Neural progenitor cell (in vitro differentiated cells): ENCODE results near the gene ARSD. TPM values are rescaled to one million over a fixed set of nuclear protein-coding genes. Genes with fewer than 3 reads are reported as not detected.

Experiments
- DNase-seq: peaks from one replicate; pipeline ENCODE4 v3.0.0-alpha.2; 2016; ENCODE audit warnings: low spot score
- H2AFZ ChIP-seq: fragments of 200-600 bp; sonication (generic); replicated peaks from 2 replicates; pipeline ENCODE4 v1.6.1; 2016; ENCODE audit warnings: antibody characterized with exemption
- H3F3A ChIP-seq: fragments of 200-600 bp; sonication (generic); 2 replicates; pipeline ENCODE4 v1.6.1; 2016; ENCODE audit warnings: antibody characterized with exemption, low read depth
- H3K27ac ChIP-seq: fragments of 200-600 bp; sonication (generic); 2 replicates; pipeline ENCODE4 v1.5.1; 2016; ENCODE audit warnings: mild to moderate bottlenecking
- H3K27me3 ChIP-seq: fragments of 200-600 bp; sonication (generic); 2 replicates; pipeline ENCODE4 v1.6.1; 2016; ENCODE audit warnings: mild to moderate bottlenecking, moderate library complexity
- H3K36me3 ChIP-seq: fragments of 200-600 bp; sonication (generic); 2 replicates; pipeline ENCODE4 v1.5.1; 2016
- H3K4me1 ChIP-seq: fragments of 200-600 bp; sonication (generic); 2 replicates; pipeline ENCODE4 v1.6.1; 2016; ENCODE audit warnings: mixed run types
- H3K4me2 ChIP-seq: fragments of 200-600 bp; sonication (generic); 2 replicates; pipeline ENCODE4 v1.6.1; 2016
- H3K4me3 ChIP-seq: fragments of 200-600 bp; sonication (generic); 2 replicates; pipeline ENCODE4 v1.5.1; 2016
- H3K79me2 ChIP-seq: fragments of 200-600 bp; sonication (generic); 2 replicates; pipeline ENCODE4 v1.6.1; 2016; ENCODE audit warnings: low read depth
- H3K9ac ChIP-seq: fragments of 200-600 bp; sonication (generic); 2 replicates; pipeline ENCODE4 v1.6.1; 2016
- H3K9me3 ChIP-seq: fragments of 200-600 bp; sonication (generic); 2 replicates; pipeline ENCODE4 v1.5.1; 2016; ENCODE audit warnings: low read depth
- H4K20me1 ChIP-seq: fragments of 200-600 bp; sonication (generic); 2 replicates; pipeline ENCODE4 v1.6.1; 2016; ENCODE audit warnings: low read depth
- H3K27ac Mint-ChIP-seq: 3 replicates; pipeline ENCODE4 v1.8.0; 2021; ENCODE audit warnings: mixed read lengths
- H3K27me3 Mint-ChIP-seq: 2 replicates; pipeline ENCODE4 v1.8.0; 2022; ENCODE audit warnings: low read depth, mild to moderate bottlenecking, inconsistent platforms, moderate library complexity, mixed read lengths; ENCODE audit not compliant: insufficient read depth
- H3K36me3 Mint-ChIP-seq: 3 replicates; pipeline ENCODE4 v1.8.0; 2021; ENCODE audit warnings: mixed read lengths
- H3K4me1 Mint-ChIP-seq: 3 replicates; pipeline ENCODE4 v1.8.0; 2021; ENCODE audit warnings: mixed read lengths
- H3K4me3 Mint-ChIP-seq: 3 replicates; pipeline ENCODE4 v1.8.0; 2021; ENCODE audit warnings: mild to moderate bottlenecking, moderate library complexity, mixed read lengths
- H3K9me3 Mint-ChIP-seq: 3 replicates; pipeline ENCODE4 v1.8.0; 2020; ENCODE audit warnings: mixed read lengths
- EZH2 ChIP-seq: fragments of 200-600 bp; sonication (generic); IDR thresholded peaks from 2 replicates; pipeline ENCODE4 v1.6.1; 2017; ENCODE audit warnings: antibody characterized with exemption, mild to moderate bottlenecking, moderate library complexity
- EZH2phosphoT487 ChIP-seq: fragments of 200-600 bp; sonication (generic); IDR thresholded peaks from 2 replicates; pipeline ENCODE4 v1.6.1; 2017; ENCODE audit warnings: antibody characterized with exemption
- total RNA-seq: library from RNA; depleted of rRNA; stranded (reverse); fragments of >200 nt; gene quantifications from 2 replicates; pipeline ENCODE4 v1.2.3, GENCODE V29; 2015; ENCODE audit warnings: low replicate concordance
- TF ChIP-seq, protein P1 (sequence below): fragments of 200-600 bp; sonication (generic); IDR thresholded peaks from 2 replicates; pipeline ENCODE4 v1.5.1; 2017; ENCODE audit warnings: antibody characterized with exemption, mild to moderate bottlenecking

The ARSD gene
- total RNA-seq, 1 donor from 2014 or later = 4.3 TPM

DNA sequence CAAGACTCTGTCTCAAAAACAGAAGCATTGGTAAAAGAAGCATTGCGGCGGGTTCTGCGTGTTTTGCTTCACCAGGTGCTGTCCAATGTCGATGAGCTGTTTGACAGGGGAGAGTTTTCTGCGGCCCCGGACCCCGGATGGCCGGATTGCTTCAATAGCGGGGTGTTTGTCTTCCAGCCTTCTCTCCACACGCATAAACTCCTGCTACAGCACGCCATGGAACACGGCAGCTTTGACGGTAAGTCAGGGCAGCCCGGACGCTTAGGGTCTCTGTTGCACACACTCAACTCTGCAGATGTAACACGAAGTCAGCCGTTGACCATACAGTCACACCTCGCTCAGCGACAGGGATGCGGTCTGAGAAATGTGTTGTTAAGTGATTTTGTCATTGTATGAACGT is 74.2 kb downstream of the ARSD start:
- no peak overlapping the region for H3K9ac ChIP-seq
- no peak for DNase-seq
- H3K4me3 Mint-ChIP-seq = no peak overlapping the region

More for the DNA sequence above, 74.2 kb downstream of the ARSD start:
- Histone ChIP-seq H3F3A (peaks cover 7% of the 10 kb centered on the region), H3K79me2 (no peaks in the 10 kb centered on the region), H3K4me1 (no peaks in the 10 kb centered on the region), H3K27ac (no peak overlapping the region), H3K36me3 (no peaks in the 10 kb centered on the region), H4K20me1 (no peaks in the 10 kb centered on the region), H3K4me2 (no peak overlapping the region), H3K4me3 (no peak overlapping the region), H3K27me3 (no peaks in the 10 kb centered on the region), H2AFZ (no peak overlapping the region), H3K9me3 (no peaks in the 10 kb centered on the region)
- Mint-ChIP-seq H3K36me3 (peaks cover 43% of the 10 kb centered on the region), H3K4me1 (peaks cover 4% of the 10 kb centered on the region), H3K9me3 (no peaks in the 10 kb centered on the region), H3K27ac (no peak overlapping the region), H3K27me3 (peaks cover 2% of the 10 kb centered on the region)
- TF ChIP-seq EZH2phosphoT487 (no peak), EZH2 (no peak)
- TF ChIP-seq, protein P1, sequence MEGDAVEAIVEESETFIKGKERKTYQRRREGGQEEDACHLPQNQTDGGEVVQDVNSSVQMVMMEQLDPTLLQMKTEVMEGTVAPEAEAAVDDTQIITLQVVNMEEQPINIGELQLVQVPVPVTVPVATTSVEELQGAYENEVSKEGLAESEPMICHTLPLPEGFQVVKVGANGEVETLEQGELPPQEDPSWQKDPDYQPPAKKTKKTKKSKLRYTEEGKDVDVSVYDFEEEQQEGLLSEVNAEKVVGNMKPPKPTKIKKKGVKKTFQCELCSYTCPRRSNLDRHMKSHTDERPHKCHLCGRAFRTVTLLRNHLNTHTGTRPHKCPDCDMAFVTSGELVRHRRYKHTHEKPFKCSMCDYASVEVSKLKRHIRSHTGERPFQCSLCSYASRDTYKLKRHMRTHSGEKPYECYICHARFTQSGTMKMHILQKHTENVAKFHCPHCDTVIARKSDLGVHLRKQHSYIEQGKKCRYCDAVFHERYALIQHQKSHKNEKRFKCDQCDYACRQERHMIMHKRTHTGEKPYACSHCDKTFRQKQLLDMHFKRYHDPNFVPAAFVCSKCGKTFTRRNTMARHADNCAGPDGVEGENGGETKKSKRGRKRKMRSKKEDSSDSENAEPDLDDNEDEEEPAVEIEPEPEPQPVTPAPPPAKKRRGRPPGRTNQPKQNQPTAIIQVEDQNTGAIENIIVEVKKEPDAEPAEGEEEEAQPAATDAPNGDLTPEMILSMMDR = no peak

Other genes with a start within 250 kb of the ARSD start
- 70.4 and 81.8 TPM in 2 replicates for gene CD99, start 238.0 kb downstream of the ARSD start, total RNA-seq
- not detected in 2 replicates for gene XG, start 177.3 kb downstream of the ARSD start, total RNA-seq
- gene GYG2, start 100.4 kb downstream of the ARSD start, total RNA-seq = 44.4 and 65.6 TPM in 2 replicates
- gene ARSH, start 77.2 kb upstream of the ARSD start, total RNA-seq = not detected in 2 replicates
- not detected in 2 replicates for gene ARSF, start 112.1 kb upstream of the ARSD start, total RNA-seq